Heart right ventricle (tissue), 16 donors: ENCODE results near the gene NGB. TPM values are rescaled to one million over a fixed set of nuclear protein-coding genes. Genes with fewer than 3 reads are reported as not detected.

Source experiments
- ATAC-seq, 8 donors: fragments of 200-7000 bp; cut with Tn5 transposase; one replicate each; pipeline ENCODE4 v1.9.1; 2020; ENCODE audit warnings: mild to moderate bottlenecking in 8 of 8, moderate library complexity in 8 of 8, moderate number of reproducible peaks in 1 of 8
- DNase-seq, 2 donors: peaks; one replicate each; pipeline ENCODE4 v3.0.0-alpha.2; 2020
- H3K27ac ChIP-seq, 10 donors: fragments of 200-600 bp; sonication (generic) in 2 of 10; one replicate each; pipeline versions ENCODE4 v1.5.0 to v1.8.0; 2020 to 2022; ENCODE audit warnings: mild to moderate bottlenecking in 3 of 10
- H3K27me3 ChIP-seq, 7 donors: fragments of 200-600 bp; one replicate each; pipeline ENCODE4 v1.8.0; 2021 to 2022; ENCODE audit warnings: mild to moderate bottlenecking in 2 of 7
- H3K36me3 ChIP-seq, 9 donors: fragments of 200-600 bp; sonication (generic) in 1 of 9; one replicate each; pipeline versions ENCODE4 v1.5.0 to v1.8.0; 2020 to 2022; ENCODE audit warnings: mild to moderate bottlenecking in 2 of 9
- H3K4me1 ChIP-seq, 9 donors: fragments of 200-600 bp; sonication (generic) in 1 of 9; one replicate each; pipeline versions ENCODE4 v1.5.0 to v1.8.0; 2020 to 2022; ENCODE audit warnings: mild to moderate bottlenecking in 4 of 9
- H3K4me3 ChIP-seq, 10 donors: fragments of 200-600 bp; sonication (generic) in 2 of 10; one replicate each; pipeline versions ENCODE4 v1.5.0 to v1.8.0; 2020 to 2022; ENCODE audit warnings: mild to moderate bottlenecking in 7 of 10, moderate library complexity in 2 of 10
- H3K9me3 ChIP-seq, 11 donors: fragments of 200-600 bp in 10 of 11; sonication (generic) in 2 of 11; one replicate each; pipeline versions ENCODE4 v1.5.0 to v1.8.0; 2013 to 2022; ENCODE audit warnings: mild to moderate bottlenecking in 2 of 11, control low read depth in 1 of 11, moderate library complexity in 1 of 11
- CTCF ChIP-seq, 9 donors: fragments of 200-600 bp; sonication (generic) in 2 of 9; IDR thresholded peaks; one replicate each; pipeline versions ENCODE4 v1.5.0 to v1.8.0; 2021 to 2022; ENCODE audit warnings: antibody characterized with exemption in 9 of 9, mild to moderate bottlenecking in 5 of 9, moderate library complexity in 1 of 9
- WGBS, 2 donors: extraction: QIAGEN DNeasy Blood & Tissue Kit; methylation state at CpG; one replicate each; pipeline ENCODE4 v1.1.7; 2013; ENCODE audit warnings: inconsistent platforms in 1 of 2; 5-methylcytosine and 5-hydroxymethylcytosine counted together
- intact Hi-C, 10 donors: fragments of 100-400 bp; cut with DNase I; formaldehyde crosslinking; loops; one replicate each; pipeline versions ENCODE4 v1.11.1 to v1.14.2; 2022
- polyA plus RNA-seq, 2 donors: library from polyadenylated mRNA; stranded (reverse); fragments of 200-250 nt; gene quantifications; one replicate each; pipeline ENCODE4 v1.2.3, GENCODE V29; 2013
- total RNA-seq, 10 donors: library from RNA; stranded (reverse); fragmentation: NEBNext Ultra II Directional in 3 of 10; extraction: Animal tissue kit (Norgen Biotek cat#: 25700) in 3 of 10; gene quantifications; one replicate each; pipeline versions ENCODE4 v1.2.1 to v1.2.4, GENCODE V29; 2021 to 2023
- donor health status: Arrhythmogenic right ventricular cardiomyopathy.
- donor health status: ischemic (EF 13 %, LVEDD 7.1; RV severe dilation, severe dysfunction).
- donor health status: healthy with polysubstance abuse.
- donor health status: DM: no; HTN: yes; CAD: no.
- donor health status: DM: no; HTN: no; CAD: no.
- donor health status: ischemic (EF 25% LVEDD 6.9; RV normal size, moderate dysfunction).
- donor health status: ischemic (EF 25% LVEDD 5.7; RV mildly dilated, moderate dysfunction).
- donor health status: healthy.
- donor health status: DM: yes; HTN: yes; CAD: no.
- donor health status: Ischemic cardiomyopathy.
- donor health status: ischemic (EF 35%, LVEDD 5.7; RV mildly dilated, moderate dysfunction).
- donor health status: nonischemic (EF 11% LVEDD 7.7; RV severe dilation, severe dysfunction).
- donor health status: DM: yes; HTN: yes; CAD: no.
- donor health status: PGD.
- donor health status: ischemic (EF 29% LVEDD 5.4; RV normal size, mild dysfunction).
- donor health status: nonischemic (EF 23%, LVEDD 6.1; RV moderate dilation, normal function).

Gene NGB
- total and polyA plus RNA-seq, 12 donors: not detected

GRCh38 chr14:77268989-77269600 is 1.9 kb downstream of the NGB start:
- no peak for ATAC-seq

GRCh38 chr14:77267937-77268699 is 2.9 kb downstream of the NGB start:
- intact Hi-C loops: no loop called here

More at GRCh38 chr14:77268989-77269600, 1.9 kb downstream of the NGB start:
- Histone ChIP-seq H3K4me3 (no peak overlapping the region), H3K9me3 (peaks cover 0 to 13% (median 0%) of the 10 kb centered on the region in 11 donors), H3K4me1 (no peaks in the 10 kb centered on the region), H3K27me3 (peaks cover 7 to 68% (median 57%) of the 10 kb centered on the region in 7 donors), H3K36me3 (no peaks in the 10 kb centered on the region), H3K27ac (no peak overlapping the region)
- intact Hi-C loops: no loop called here
- TF ChIP-seq CTCF (IDR thresholded peaks at IDR 0.05): no peak
- no peak for DNase-seq
- 31 to 34% methylated on average over 8 of the region's 8 CpGs for WGBS, 2 donors

GRCh38 chr14:77266336-77266735 is 4.7 kb downstream of the NGB start:
- WGBS, 2 donors: 85 to 92% methylated on average over 8 of the region's 8 CpGs

More at GRCh38 chr14:77267937-77268699, 2.9 kb downstream of the NGB start:
- Histone ChIP-seq H3K4me1 (no peaks in the 10 kb centered on the region), H3K27me3 (peaks cover 7 to 68% (median 54%) of the 10 kb centered on the region in 7 donors), H3K9me3 (peaks cover 0 to 11% (median 0%) of the 10 kb centered on the region in 11 donors), H3K4me3 (no peak overlapping the region), H3K27ac (no peak overlapping the region), H3K36me3 (no peaks in the 10 kb centered on the region)
- ATAC-seq (no peak), DNase-seq (no peak)
- WGBS, 2 donors: 86 to 87% methylated on average over 5 of the region's 5 CpGs
- TF ChIP-seq CTCF (IDR thresholded peaks at IDR 0.05): no peak

More at GRCh38 chr14:77266336-77266735, 4.7 kb downstream of the NGB start:
- Histone ChIP-seq H3K27me3 (peaks cover 3 to 50% (median 36%) of the 10 kb centered on the region in 7 donors), H3K27ac (no peak overlapping the region), H3K9me3 (peaks cover 0 to 11% (median 0%) of the 10 kb centered on the region in 11 donors), H3K36me3 (no peaks in the 10 kb centered on the region), H3K4me3 (no peak overlapping the region), H3K4me1 (no peaks in the 10 kb centered on the region)
- DNase-seq: no peak
- ATAC-seq: no peak
- intact Hi-C loops: no loop called here
- no peak for TF ChIP-seq CTCF (IDR thresholded peaks at IDR 0.05)
